ENCODE measurements around the gene RNF11.

RNF11 gene

GRCh38 chr1:51236531-51237350 lies 668 bp downstream of the RNF11 start:
- H3K27ac ChIP-seq (replicated peaks), result peak overlapping the region; percentile 88
- TF ChIP-seq POLR2AphosphoS5 (IDR thresholded peaks at IDR 0.05; ENCODE audit: low read depth) (no peak), REST (IDR thresholded peaks at IDR 0.05; ENCODE audit: insufficient replicate concordance, low read depth) (no peak), CTCF (IDR thresholded peaks at IDR 0.05; ENCODE audit: insufficient read depth, low read length) (no peak), SPI1 (IDR thresholded peaks at IDR 0.05; ENCODE audit: borderline replicate concordance, low read depth) (no peak), GABPA (IDR thresholded peaks at IDR 0.05; ENCODE audit: low read depth) (no peak)
- peak overlapping the region; percentile 66 for H3K4me3 ChIP-seq (replicated peaks; ENCODE audit: insufficient read depth, low read length)
- H3K27me3 ChIP-seq (ENCODE audit: insufficient read depth, poor library complexity, severe bottlenecking), result no peaks in the 10 kb centered on the region
- peak in 1 of 2 experiments; percentile 33 for DNase-seq (ENCODE audit: low read depth in 1 of 2, low spot score in 1 of 2)

- peak overlapping the region; percentile 66 for H3K4me3 ChIP-seq (replicated peaks; ENCODE audit: insufficient read depth, low read length)
- no peak for DNase-seq (ENCODE audit: low read depth in 1 of 2, low spot score in 1 of 2)
- no peak for TF ChIP-seq GABPA (IDR thresholded peaks at IDR 0.05; ENCODE audit: low read depth)
- TF ChIP-seq REST (IDR thresholded peaks at IDR 0.05; ENCODE audit: insufficient replicate concordance, low read depth), result no peak
- no peak for TF ChIP-seq POLR2AphosphoS5 (IDR thresholded peaks at IDR 0.05; ENCODE audit: low read depth)
- TF ChIP-seq CTCF (IDR thresholded peaks at IDR 0.05; ENCODE audit: insufficient read depth, low read length), result no peak
- no peak for TF ChIP-seq SPI1 (IDR thresholded peaks at IDR 0.05; ENCODE audit: borderline replicate concordance, low read depth)
- no peaks in the 10 kb centered on the region for H3K27me3 ChIP-seq (ENCODE audit: insufficient read depth, poor library complexity, severe bottlenecking)
- peak overlapping the region; percentile 88 for H3K27ac ChIP-seq (replicated peaks)
These were observed 1.4 kb downstream of the RNF11 start for GRCh38 chr1:51237351-51238033.

GRCh38 chr1:51238034-51238403 lies 1.9 kb downstream of the RNF11 start:
- peak overlapping the region; percentile 66 for H3K4me3 ChIP-seq (replicated peaks; ENCODE audit: insufficient read depth, low read length)
- H3K27ac ChIP-seq (replicated peaks), result no peak overlapping the region
- H3K27me3 ChIP-seq (ENCODE audit: insufficient read depth, poor library complexity, severe bottlenecking), result no peaks in the 10 kb centered on the region
- TF ChIP-seq POLR2AphosphoS5 (IDR thresholded peaks at IDR 0.05; ENCODE audit: low read depth) (no peak), REST (IDR thresholded peaks at IDR 0.05; ENCODE audit: insufficient replicate concordance, low read depth) (no peak), CTCF (IDR thresholded peaks at IDR 0.05; ENCODE audit: insufficient read depth, low read length) (no peak), SPI1 (IDR thresholded peaks at IDR 0.05; ENCODE audit: borderline replicate concordance, low read depth) (peak; percentile 41; the same call in 1 of the 2 replicates), GABPA (IDR thresholded peaks at IDR 0.05; ENCODE audit: low read depth) (no peak)
- peak in 1 of 2 experiments; percentile 2 for DNase-seq (ENCODE audit: low read depth in 1 of 2, low spot score in 1 of 2)

All from HL-60 (cell line).